Chondrocyte (in vitro differentiated cells): ENCODE measurements around the gene POLD1. TPM values are rescaled to one million over a fixed set of nuclear protein-coding genes. Genes with fewer than 3 reads are reported as not detected.

ENCODE experiments used
- DNase-seq: peaks from one replicate; pipeline ENCODE4 v3.0.0; 2021; ENCODE audit warnings: mixed read lengths, low spot score
- H3K27ac Mint-ChIP-seq: one replicate; pipeline ENCODE4 v1.8.0; 2021; ENCODE audit warnings: mild to moderate bottlenecking, moderate library complexity, mixed read lengths; ENCODE audit not compliant: unreplicated experiment
- H3K27me3 Mint-ChIP-seq: 2 replicates; pipeline ENCODE4 v1.8.0; 2021; ENCODE audit warnings: low read depth, mixed read lengths
- H3K36me3 Mint-ChIP-seq: 2 replicates; pipeline ENCODE4 v1.8.0; 2021; ENCODE audit warnings: low read depth, mixed read lengths
- H3K4me1 Mint-ChIP-seq: 2 replicates; pipeline ENCODE4 v1.8.0; 2021; ENCODE audit warnings: low read depth, mild to moderate bottlenecking, mixed read lengths
- H3K4me3 Mint-ChIP-seq: one replicate; pipeline ENCODE4 v1.8.0; 2021; ENCODE audit warnings: mild to moderate bottlenecking, moderate library complexity, mixed read lengths; ENCODE audit not compliant: unreplicated experiment
- H3K9me3 Mint-ChIP-seq: 2 replicates; pipeline ENCODE4 v1.8.0; 2021; ENCODE audit warnings: low read depth, mixed read lengths
- CTCF ChIP-seq: fragments of 200-600 bp; sonication (generic); IDR thresholded peaks from 2 replicates; pipeline ENCODE4 v1.5.0; 2021; ENCODE audit warnings: antibody characterized with exemption, mild to moderate bottlenecking, moderate library complexity
- total RNA-seq: library from RNA; stranded (reverse); gene quantifications from 3 replicates; pipeline ENCODE4 v1.2.1, GENCODE V29; 2021

The POLD1 gene
- total RNA-seq, 1 donor from 2014 or later: 15.8 TPM

GRCh38 chr19:50465000-50465399, 80.9 kb downstream of the POLD1 start:
- Mint-ChIP-seq H3K27me3 (peaks cover 6% of the 10 kb centered on the region), H3K36me3 (no peaks in the 10 kb centered on the region), H3K9me3 (no peaks in the 10 kb centered on the region), H3K4me3 (no peak overlapping the region), H3K4me1 (peaks cover 8% of the 10 kb centered on the region), H3K27ac (no peak overlapping the region)
- TF ChIP-seq CTCF: no peak
- no peak for DNase-seq

- H3K36me3 Mint-ChIP-seq: no peaks in the 10 kb centered on the region
- no peak overlapping the region for H3K4me3 Mint-ChIP-seq
- TF ChIP-seq CTCF: peak; percentile 43
- peaks cover 5% of the 10 kb centered on the region for H3K27me3 Mint-ChIP-seq
- no peak for DNase-seq
- peaks cover 3% of the 10 kb centered on the region for H3K4me1 Mint-ChIP-seq
- H3K27ac Mint-ChIP-seq: no peak overlapping the region
- H3K9me3 Mint-ChIP-seq: no peaks in the 10 kb centered on the region
These were observed 82.0 kb downstream of the POLD1 start for GRCh38 chr19:50465986-50466705.

DNA sequence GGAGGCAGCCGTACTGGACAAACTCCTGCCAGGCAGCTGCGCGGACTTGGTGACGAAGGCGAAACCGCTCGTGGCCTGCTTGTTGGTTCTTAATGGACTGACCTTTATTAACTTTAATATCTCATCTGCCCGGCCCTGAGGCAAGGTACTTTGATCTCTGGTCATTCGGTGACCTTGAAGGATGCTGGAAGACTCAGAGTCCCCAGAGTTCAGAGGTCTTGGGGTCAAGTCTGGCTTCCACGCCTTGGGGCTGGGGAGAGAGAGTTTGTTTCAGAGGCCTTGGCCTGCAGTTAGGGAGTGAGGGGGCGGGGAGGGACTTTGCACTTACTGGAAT, 82.5 kb downstream of the POLD1 start:
- Mint-ChIP-seq H3K4me1 (no peaks in the 10 kb centered on the region), H3K9me3 (no peaks in the 10 kb centered on the region), H3K4me3 (no peak overlapping the region), H3K27ac (no peak overlapping the region), H3K27me3 (peaks cover 4% of the 10 kb centered on the region), H3K36me3 (no peaks in the 10 kb centered on the region)
- no peak for DNase-seq
- no peak for TF ChIP-seq CTCF

GRCh38 chr19:50467566-50467965, 83.4 kb downstream of the POLD1 start:
- no peaks in the 10 kb centered on the region for H3K4me1 Mint-ChIP-seq
- DNase-seq: no peak
- TF ChIP-seq CTCF: no peak
- H3K4me3 Mint-ChIP-seq: no peak overlapping the region
- H3K27ac Mint-ChIP-seq: no peak overlapping the region
- H3K36me3 Mint-ChIP-seq: no peaks in the 10 kb centered on the region
- H3K9me3 Mint-ChIP-seq: no peaks in the 10 kb centered on the region
- H3K27me3 Mint-ChIP-seq: peaks cover 4% of the 10 kb centered on the region

Other genes with a start within 250 kb of the POLD1 start
- gene IZUMO2, start 221.1 kb upstream of the POLD1 start, total RNA-seq: not detected in 3 replicates
- 0.68 to 10.2 TPM (median 8.6 TPM) in 3 replicates for gene MYH14, start 180.7 kb upstream of the POLD1 start, total RNA-seq
- gene KCNC3, start 55.0 kb upstream of the POLD1 start, total RNA-seq: 4.9 to 9.3 TPM (median 8.9 TPM) in 3 replicates
- 0.27 to 0.74 TPM (median 0.55 TPM) in 3 replicates for gene NAPSA, start 18.7 kb upstream of the POLD1 start, total RNA-seq
- 47.7 to 48.9 TPM (median 48.3 TPM) in 3 replicates for gene NR1H2, start 7.9 kb upstream of the POLD1 start, total RNA-seq
- not detected in 3 replicates for gene SPIB, start 34.6 kb downstream of the POLD1 start, total RNA-seq
- not detected in 3 replicates for gene MYBPC2, start 48.5 kb downstream of the POLD1 start, total RNA-seq
- 132 to 144 TPM (median 144 TPM) in 3 replicates for gene EMC10, start 92.2 kb downstream of the POLD1 start, total RNA-seq
- gene GARIN5A, start 92.5 kb downstream of the POLD1 start, total RNA-seq: 1.7 to 2.1 TPM (median 1.9 TPM) in 3 replicates
- 42.5 to 44.7 TPM (median 43.1 TPM) in 3 replicates for gene JOSD2, start 126.8 kb downstream of the POLD1 start, total RNA-seq
- gene ASPDH, start 129.6 kb downstream of the POLD1 start, total RNA-seq: not detected in 3 replicates
- gene LRRC4B, start 184.1 kb downstream of the POLD1 start, total RNA-seq: 0.31 to 1.2 TPM (median 0.52 TPM) in 3 replicates